Retinal pigment epithelial cell (primary cell): ENCODE data around the gene NEGR1.
A peak's percentile ranks its signal among the peaks of the same experiment; 100 is the strongest.

ENCODE experiments used
- DNase-seq: peaks from one replicate; pipeline ENCODE4 v3.0.0-alpha.2; 2010; ENCODE audit warnings: low read depth
- H3K4me3 ChIP-seq: 2 replicates; pipeline ENCODE4 v1.5.1; 2011; ENCODE audit warnings: mild to moderate bottlenecking, low read length, control low read depth, moderate library complexity
- CTCF ChIP-seq: conservative IDR thresholded peaks from 2 replicates; pipeline ENCODE4 v1.5.1; 2011; ENCODE audit warnings: low read depth, low read length, control low read depth, inconsistent platforms

NEGR1 gene

GRCh38 chr1:72235062-72235461 lies 47.3 kb downstream of the NEGR1 start:
- TF ChIP-seq CTCF: no peak

GRCh38 chr1:72230746-72231145 lies 51.6 kb downstream of the NEGR1 start:
- no peak overlapping the region for H3K4me3 ChIP-seq

More at GRCh38 chr1:72235062-72235461, 47.3 kb downstream of the NEGR1 start:
- H3K4me3 ChIP-seq: no peak overlapping the region
- no peak for DNase-seq

GRCh38 chr1:72229893-72230292 lies 52.4 kb downstream of the NEGR1 start:
- no peak for DNase-seq
- no peak for TF ChIP-seq CTCF
- H3K4me3 ChIP-seq: no peak overlapping the region

More at GRCh38 chr1:72230746-72231145, 51.6 kb downstream of the NEGR1 start:
- peak; percentile 14 for DNase-seq
- no peak for TF ChIP-seq CTCF

DNA sequence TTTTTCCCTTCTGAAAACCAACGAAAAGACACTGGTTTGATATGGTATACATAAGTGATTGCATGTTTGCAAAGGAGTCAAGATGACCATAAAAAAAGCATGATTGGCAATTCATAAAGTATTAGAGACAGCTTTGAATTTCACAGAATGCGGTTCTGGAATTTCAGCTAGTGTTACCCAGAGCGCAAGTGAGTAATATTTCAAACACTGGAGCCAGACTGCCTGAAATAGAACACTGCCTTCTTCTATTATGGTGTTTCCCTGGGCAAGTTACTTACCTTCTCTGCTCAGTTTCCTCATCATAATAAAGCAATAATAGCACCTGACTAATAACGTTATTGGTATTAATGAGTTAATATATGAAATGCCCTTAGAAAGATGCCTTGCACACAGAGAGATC lies 54.7 kb downstream of the NEGR1 start:
- H3K4me3 ChIP-seq: no peak overlapping the region
- no peak for TF ChIP-seq CTCF
- DNase-seq: no peak

DNA sequence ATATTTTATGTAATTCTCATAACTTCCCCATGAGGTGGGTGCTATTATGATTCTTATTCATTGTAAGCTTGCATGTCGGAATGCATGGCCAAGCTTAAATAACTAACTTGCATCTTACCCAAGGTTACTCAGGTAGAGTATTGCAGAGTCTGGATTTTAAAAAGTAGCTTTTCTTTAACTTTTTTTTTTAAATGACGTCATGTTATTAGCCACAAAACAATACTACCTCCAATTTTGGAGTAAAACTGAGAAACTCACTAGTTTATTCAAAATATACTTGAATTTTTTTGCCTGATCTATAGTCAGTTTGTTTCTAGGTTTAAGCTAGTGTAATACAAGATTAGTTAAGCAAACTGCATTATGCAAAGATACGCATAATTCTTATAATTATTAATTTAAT lies 57.8 kb downstream of the NEGR1 start:
- no peak for TF ChIP-seq CTCF
- DNase-seq: no peak
- H3K4me3 ChIP-seq: no peak overlapping the region

DNA sequence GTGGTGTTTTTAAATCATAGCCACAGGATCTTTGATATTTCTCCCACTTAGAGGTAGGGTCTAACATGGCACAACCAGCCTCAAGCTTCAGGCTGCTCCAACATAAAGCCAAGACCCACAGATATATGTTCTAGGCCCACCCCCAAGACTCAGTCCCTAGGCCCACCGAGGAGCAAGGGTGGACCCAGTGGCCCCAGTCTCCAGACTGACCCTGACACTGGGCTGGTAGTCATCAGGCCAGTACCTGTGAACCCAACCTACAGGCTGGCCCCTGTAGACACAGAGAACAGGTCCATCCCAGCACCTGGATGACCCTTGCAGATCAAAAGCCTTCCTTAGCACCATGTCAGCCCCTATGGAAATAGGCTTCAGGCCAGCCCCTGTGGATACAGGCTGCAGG lies 60.5 kb downstream of the NEGR1 start:
- DNase-seq: no peak
- no peak for TF ChIP-seq CTCF
- no peak overlapping the region for H3K4me3 ChIP-seq

- H3K4me3 ChIP-seq: no peak overlapping the region
- no peak for TF ChIP-seq CTCF
- no peak for DNase-seq
These were observed 64.1 kb downstream of the NEGR1 start for GRCh38 chr1:72218141-72218739.
